ENCODE results near the gene KCNAB1.

The KCNAB1 gene

GRCh38 chr3:156323466-156323865, 203.1 kb downstream of the KCNAB1 start:
- no peak overlapping the region for H3K9ac ChIP-seq (ENCODE audit: low read length in 5 of 5)
- H3K36me3 ChIP-seq (ENCODE audit: control insufficient read depth in 5 of 5, insufficient read depth in 5 of 5, low read length in 5 of 5) = no peaks in the 10 kb centered on the region
- no peak overlapping the region for H3K4me3 ChIP-seq (ENCODE audit: low read depth in 1 of 5, low read length in 5 of 5)
- no peaks in the 10 kb centered on the region for H3K4me1 ChIP-seq (ENCODE audit: control insufficient read depth in 5 of 5, insufficient read depth in 5 of 5, low read length in 5 of 5)
- H3K27ac ChIP-seq (ENCODE audit: low read depth, low read length) = no peak overlapping the region
- H3K27me3 ChIP-seq (ENCODE audit: control insufficient read depth in 5 of 5, insufficient read depth in 4 of 5, low read length in 5 of 5) = no peaks in the 10 kb centered on the region
- no peaks in the 10 kb centered on the region for H3K9me3 ChIP-seq (ENCODE audit: control insufficient read depth in 5 of 5, low read length in 5 of 5)

GRCh38 chr3:156330415-156330814, 210.0 kb downstream of the KCNAB1 start:
- Histone ChIP-seq H3K27me3 (ENCODE audit: control insufficient read depth in 5 of 5, insufficient read depth in 4 of 5, low read length in 5 of 5) (no peaks in the 10 kb centered on the region), H3K27ac (ENCODE audit: low read depth, low read length) (no peak overlapping the region), H3K9me3 (ENCODE audit: control insufficient read depth in 5 of 5, low read length in 5 of 5) (no peaks in the 10 kb centered on the region), H3K4me1 (ENCODE audit: control insufficient read depth in 5 of 5, insufficient read depth in 5 of 5, low read length in 5 of 5) (no peaks in the 10 kb centered on the region), H3K9ac (ENCODE audit: low read length in 5 of 5) (no peak overlapping the region), H3K36me3 (ENCODE audit: control insufficient read depth in 5 of 5, insufficient read depth in 5 of 5, low read length in 5 of 5) (no peaks in the 10 kb centered on the region), H3K4me3 (ENCODE audit: low read depth in 1 of 5, low read length in 5 of 5) (no peak overlapping the region)

GRCh38 chr3:156332304-156332703, 211.9 kb downstream of the KCNAB1 start:
- Histone ChIP-seq H3K4me3 (ENCODE audit: low read depth in 1 of 5, low read length in 5 of 5) (no peak overlapping the region), H3K4me1 (ENCODE audit: control insufficient read depth in 5 of 5, insufficient read depth in 5 of 5, low read length in 5 of 5) (no peaks in the 10 kb centered on the region), H3K9ac (ENCODE audit: low read length in 5 of 5) (no peak overlapping the region), H3K9me3 (ENCODE audit: control insufficient read depth in 5 of 5, low read length in 5 of 5) (no peaks in the 10 kb centered on the region), H3K36me3 (ENCODE audit: control insufficient read depth in 5 of 5, insufficient read depth in 5 of 5, low read length in 5 of 5) (no peaks in the 10 kb centered on the region), H3K27me3 (ENCODE audit: control insufficient read depth in 5 of 5, insufficient read depth in 4 of 5, low read length in 5 of 5) (no peaks in the 10 kb centered on the region), H3K27ac (ENCODE audit: low read depth, low read length) (no peak overlapping the region)

GRCh38 chr3:156334841-156335545, 214.6 kb downstream of the KCNAB1 start:
- Histone ChIP-seq H3K9ac (ENCODE audit: low read length in 5 of 5) (no peak overlapping the region), H3K4me3 (ENCODE audit: low read depth in 1 of 5, low read length in 5 of 5) (no peak overlapping the region), H3K36me3 (ENCODE audit: control insufficient read depth in 5 of 5, insufficient read depth in 5 of 5, low read length in 5 of 5) (no peaks in the 10 kb centered on the region), H3K4me1 (ENCODE audit: control insufficient read depth in 5 of 5, insufficient read depth in 5 of 5, low read length in 5 of 5) (no peaks in the 10 kb centered on the region), H3K9me3 (ENCODE audit: control insufficient read depth in 5 of 5, low read length in 5 of 5) (no peaks in the 10 kb centered on the region), H3K27me3 (ENCODE audit: control insufficient read depth in 5 of 5, insufficient read depth in 4 of 5, low read length in 5 of 5) (peaks cover 0 to 2% (median 0%) of the 10 kb centered on the region in 5 donors), H3K27ac (ENCODE audit: low read depth, low read length) (no peak overlapping the region)

- H3K36me3 ChIP-seq (ENCODE audit: control insufficient read depth in 5 of 5, insufficient read depth in 5 of 5, low read length in 5 of 5) = no peaks in the 10 kb centered on the region
- no peak overlapping the region for H3K9ac ChIP-seq (ENCODE audit: low read length in 5 of 5)
- no peak overlapping the region for H3K27ac ChIP-seq (ENCODE audit: low read depth, low read length)
- no peaks in the 10 kb centered on the region for H3K4me1 ChIP-seq (ENCODE audit: control insufficient read depth in 5 of 5, insufficient read depth in 5 of 5, low read length in 5 of 5)
- no peak overlapping the region for H3K4me3 ChIP-seq (ENCODE audit: low read depth in 1 of 5, low read length in 5 of 5)
- no peaks in the 10 kb centered on the region for H3K9me3 ChIP-seq (ENCODE audit: control insufficient read depth in 5 of 5, low read length in 5 of 5)
- H3K27me3 ChIP-seq (ENCODE audit: control insufficient read depth in 5 of 5, insufficient read depth in 4 of 5, low read length in 5 of 5) = peaks cover 0 to 2% (median 0%) of the 10 kb centered on the region in 5 donors
These were observed 219.1 kb downstream of the KCNAB1 start for GRCh38 chr3:156339491-156339890.

- H3K9me3 ChIP-seq (ENCODE audit: control insufficient read depth in 5 of 5, low read length in 5 of 5) = no peaks in the 10 kb centered on the region
- no peaks in the 10 kb centered on the region for H3K36me3 ChIP-seq (ENCODE audit: control insufficient read depth in 5 of 5, insufficient read depth in 5 of 5, low read length in 5 of 5)
- H3K4me1 ChIP-seq (ENCODE audit: control insufficient read depth in 5 of 5, insufficient read depth in 5 of 5, low read length in 5 of 5) = no peaks in the 10 kb centered on the region
- H3K27me3 ChIP-seq (ENCODE audit: control insufficient read depth in 5 of 5, insufficient read depth in 4 of 5, low read length in 5 of 5) = peaks cover 0 to 2% (median 0%) of the 10 kb centered on the region in 5 donors
- no peak overlapping the region for H3K27ac ChIP-seq (ENCODE audit: low read depth, low read length)
- no peak overlapping the region for H3K9ac ChIP-seq (ENCODE audit: low read length in 5 of 5)
- H3K4me3 ChIP-seq (ENCODE audit: low read depth in 1 of 5, low read length in 5 of 5) = no peak overlapping the region
These were observed 221.0 kb downstream of the KCNAB1 start for GRCh38 chr3:156341332-156341731.

- H3K9ac ChIP-seq (ENCODE audit: low read length in 5 of 5) = no peak overlapping the region
- H3K9me3 ChIP-seq (ENCODE audit: control insufficient read depth in 5 of 5, low read length in 5 of 5) = no peaks in the 10 kb centered on the region
These were observed 221.5 kb downstream of the KCNAB1 start for GRCh38 chr3:156341831-156342416.

GRCh38 chr3:156344215-156344614, 223.8 kb downstream of the KCNAB1 start:
- peaks cover 0 to 2% (median 0%) of the 10 kb centered on the region in 5 donors for H3K27me3 ChIP-seq (ENCODE audit: control insufficient read depth in 5 of 5, insufficient read depth in 4 of 5, low read length in 5 of 5)
- H3K4me1 ChIP-seq (ENCODE audit: control insufficient read depth in 5 of 5, insufficient read depth in 5 of 5, low read length in 5 of 5) = no peaks in the 10 kb centered on the region

More at GRCh38 chr3:156341831-156342416, 221.5 kb downstream of the KCNAB1 start:
- Histone ChIP-seq H3K27ac (ENCODE audit: low read depth, low read length) (no peak overlapping the region), H3K4me1 (ENCODE audit: control insufficient read depth in 5 of 5, insufficient read depth in 5 of 5, low read length in 5 of 5) (no peaks in the 10 kb centered on the region), H3K4me3 (ENCODE audit: low read depth in 1 of 5, low read length in 5 of 5) (no peak overlapping the region), H3K36me3 (ENCODE audit: control insufficient read depth in 5 of 5, insufficient read depth in 5 of 5, low read length in 5 of 5) (no peaks in the 10 kb centered on the region), H3K27me3 (ENCODE audit: control insufficient read depth in 5 of 5, insufficient read depth in 4 of 5, low read length in 5 of 5) (peaks cover 0 to 2% (median 0%) of the 10 kb centered on the region in 5 donors)

GRCh38 chr3:156349111-156349510, 228.7 kb downstream of the KCNAB1 start:
- Histone ChIP-seq H3K4me3 (ENCODE audit: low read depth in 1 of 5, low read length in 5 of 5) (no peak overlapping the region), H3K36me3 (ENCODE audit: control insufficient read depth in 5 of 5, insufficient read depth in 5 of 5, low read length in 5 of 5) (no peaks in the 10 kb centered on the region), H3K9ac (ENCODE audit: low read length in 5 of 5) (no peak overlapping the region), H3K4me1 (ENCODE audit: control insufficient read depth in 5 of 5, insufficient read depth in 5 of 5, low read length in 5 of 5) (peaks cover 0 to 3% (median 0%) of the 10 kb centered on the region in 5 donors), H3K9me3 (ENCODE audit: control insufficient read depth in 5 of 5, low read length in 5 of 5) (no peaks in the 10 kb centered on the region), H3K27me3 (ENCODE audit: control insufficient read depth in 5 of 5, insufficient read depth in 4 of 5, low read length in 5 of 5) (no peaks in the 10 kb centered on the region), H3K27ac (ENCODE audit: low read depth, low read length) (no peak overlapping the region)

More at GRCh38 chr3:156344215-156344614, 223.8 kb downstream of the KCNAB1 start:
- Histone ChIP-seq H3K9me3 (ENCODE audit: control insufficient read depth in 5 of 5, low read length in 5 of 5) (no peaks in the 10 kb centered on the region), H3K4me3 (ENCODE audit: low read depth in 1 of 5, low read length in 5 of 5) (no peak overlapping the region), H3K9ac (ENCODE audit: low read length in 5 of 5) (no peak overlapping the region), H3K27ac (ENCODE audit: low read depth, low read length) (no peak overlapping the region), H3K36me3 (ENCODE audit: control insufficient read depth in 5 of 5, insufficient read depth in 5 of 5, low read length in 5 of 5) (no peaks in the 10 kb centered on the region)

- Histone ChIP-seq H3K4me3 (ENCODE audit: low read depth in 1 of 5, low read length in 5 of 5) (no peak overlapping the region), H3K27ac (ENCODE audit: low read depth, low read length) (no peak overlapping the region), H3K4me1 (ENCODE audit: control insufficient read depth in 5 of 5, insufficient read depth in 5 of 5, low read length in 5 of 5) (peaks cover 0 to 3% (median 0%) of the 10 kb centered on the region in 5 donors), H3K9ac (ENCODE audit: low read length in 5 of 5) (no peak overlapping the region), H3K9me3 (ENCODE audit: control insufficient read depth in 5 of 5, low read length in 5 of 5) (no peaks in the 10 kb centered on the region), H3K27me3 (ENCODE audit: control insufficient read depth in 5 of 5, insufficient read depth in 4 of 5, low read length in 5 of 5) (no peaks in the 10 kb centered on the region), H3K36me3 (ENCODE audit: control insufficient read depth in 5 of 5, insufficient read depth in 5 of 5, low read length in 5 of 5) (no peaks in the 10 kb centered on the region)
These were observed 229.6 kb downstream of the KCNAB1 start for GRCh38 chr3:156349978-156350377.
